GM19455 (cell line): ENCODE data around the gene CCDC85C.

Experiments used
- ATAC-seq: cut with Tn5 transposase; IDR thresholded peaks from one replicate; pipeline ENCODE4 v1.9.1; 2021; ENCODE audit not compliant: unreplicated experiment

Gene CCDC85C

DNA sequence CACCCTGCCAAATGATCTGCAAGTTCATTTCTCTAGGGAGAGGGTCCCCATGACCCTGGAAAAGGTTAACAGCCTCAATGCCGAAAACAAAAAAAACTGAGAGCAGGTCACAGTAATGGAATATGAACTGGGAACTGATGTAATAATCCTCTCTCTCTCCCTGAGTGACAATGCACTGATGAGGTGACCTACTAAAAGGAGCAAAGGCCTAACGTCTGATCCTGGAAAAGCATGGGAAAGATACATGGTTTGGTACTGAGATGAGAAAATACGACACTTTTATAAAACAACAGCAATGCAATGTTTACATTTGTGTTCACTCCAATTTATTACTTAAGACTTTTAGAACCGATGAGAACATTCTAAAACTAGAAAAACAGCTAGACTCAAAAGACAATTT, 151.0 kb downstream of the CCDC85C start:
- ATAC-seq: no peak

DNA sequence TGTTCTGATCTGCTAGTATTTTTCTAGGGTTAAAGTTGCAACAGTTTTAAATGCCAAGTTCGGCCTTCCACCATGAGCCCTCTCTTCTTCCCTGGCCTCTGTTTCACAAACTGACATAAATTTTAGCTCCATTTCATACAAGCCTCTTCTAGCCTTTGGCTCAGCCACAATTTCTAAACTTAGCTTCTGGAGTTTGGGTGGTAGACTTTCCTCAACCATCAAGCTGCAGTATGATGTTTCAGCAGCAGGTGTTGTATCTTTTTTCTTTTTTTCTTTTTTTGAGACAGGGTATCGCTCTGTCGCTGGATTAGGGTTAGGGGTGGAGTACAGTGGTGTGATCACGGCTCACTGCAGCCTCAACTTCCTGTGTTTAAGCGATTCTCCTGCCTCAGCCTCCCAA, 152.8 kb downstream of the CCDC85C start:
- ATAC-seq: no peak

DNA sequence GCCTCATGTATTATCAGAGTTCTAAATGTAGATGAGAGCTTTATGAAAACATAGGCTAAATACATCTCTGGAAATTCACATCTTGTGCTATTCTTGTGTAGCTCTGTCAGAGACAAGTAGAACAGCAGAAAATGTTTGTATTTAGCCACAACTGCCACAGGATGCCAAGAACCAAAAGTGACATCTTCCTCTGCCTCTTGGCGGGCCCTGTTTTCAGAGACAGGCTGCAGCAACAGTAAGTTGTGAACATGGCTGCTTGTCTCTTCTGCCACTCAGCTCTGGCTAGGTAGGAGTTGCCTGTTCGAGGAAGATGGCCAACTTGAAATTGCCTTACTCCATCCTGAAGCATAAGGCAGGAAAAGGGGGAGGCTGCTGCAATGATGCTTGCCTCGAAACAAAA, 153.7 kb downstream of the CCDC85C start:
- ATAC-seq: no peak
